ENCODE results near the gene BEGAIN.

The BEGAIN gene

DNA sequence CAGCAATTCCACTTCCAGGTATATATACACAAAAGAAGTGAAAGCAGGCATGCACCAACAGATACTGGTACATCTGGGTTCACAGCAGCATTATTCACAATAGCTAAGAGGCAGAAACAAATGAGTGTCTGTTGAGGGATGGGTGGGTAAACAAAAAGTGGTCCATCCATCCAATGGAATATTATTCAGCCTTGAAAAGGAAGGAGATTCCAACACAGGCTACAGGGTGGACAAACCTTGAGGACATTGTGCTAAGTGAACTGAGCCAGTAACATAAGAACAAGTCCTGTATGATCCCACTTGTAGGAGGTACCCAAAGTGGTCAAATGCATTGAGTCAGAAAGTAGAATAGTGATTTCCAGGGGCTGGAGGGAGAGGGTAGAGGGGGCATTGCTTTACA, 27.6 kb upstream of the BEGAIN start:
- DNase-seq, result no peak

DNA sequence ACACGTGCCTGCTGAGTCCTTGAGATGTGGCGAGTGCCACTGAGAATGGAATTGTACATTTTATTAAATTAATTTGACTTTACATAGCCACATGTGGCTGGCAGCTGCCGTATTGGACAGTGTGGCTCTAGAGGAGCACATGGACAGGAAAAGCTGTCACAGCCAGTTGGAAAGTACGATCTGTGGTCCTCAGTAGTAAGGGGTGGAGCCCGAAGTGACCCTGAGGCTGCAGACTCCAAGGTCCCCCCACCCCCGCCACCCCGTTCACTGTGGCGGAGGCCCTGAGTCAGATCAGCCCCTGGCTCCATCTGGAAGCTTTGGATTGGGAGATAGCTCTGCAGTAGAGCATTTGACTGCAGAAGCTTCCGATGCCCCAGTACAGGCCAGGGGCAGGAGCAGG, 25.8 kb upstream of the BEGAIN start:
- DNase-seq, result no peak

DNA sequence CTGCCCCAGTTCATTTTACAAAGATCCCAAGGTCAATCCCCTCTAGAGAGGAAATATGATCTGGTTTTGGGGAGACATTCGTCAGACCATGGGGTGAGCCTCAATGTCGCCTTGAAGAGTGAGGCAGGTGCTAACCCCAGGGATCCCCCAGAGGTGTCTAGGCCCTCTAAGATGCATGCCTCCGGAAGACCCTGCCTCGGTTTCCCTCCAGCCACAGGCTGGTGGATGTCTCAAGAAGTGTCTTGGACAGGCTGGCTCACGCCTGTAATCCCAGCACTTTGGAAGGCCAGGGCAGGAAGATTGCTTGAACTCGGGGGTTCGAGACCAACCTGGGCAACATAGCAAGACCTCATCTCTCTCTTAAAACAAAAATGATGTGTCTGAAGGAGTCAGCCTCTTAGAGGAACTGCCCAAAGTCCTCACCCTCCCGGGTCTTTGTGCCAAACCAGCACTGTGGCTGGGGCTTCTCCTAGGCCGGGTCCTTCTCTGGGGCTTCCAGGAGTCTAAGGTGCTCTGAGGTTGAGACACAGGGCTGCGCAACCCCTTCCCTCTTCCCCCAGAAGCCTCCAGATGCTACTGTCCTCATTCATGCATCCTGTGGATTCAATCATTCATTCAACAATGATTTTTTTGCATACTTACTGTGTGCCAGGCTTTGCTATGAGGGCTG, 24.7 kb upstream of the BEGAIN start:
- DNase-seq, result no peak

DNA sequence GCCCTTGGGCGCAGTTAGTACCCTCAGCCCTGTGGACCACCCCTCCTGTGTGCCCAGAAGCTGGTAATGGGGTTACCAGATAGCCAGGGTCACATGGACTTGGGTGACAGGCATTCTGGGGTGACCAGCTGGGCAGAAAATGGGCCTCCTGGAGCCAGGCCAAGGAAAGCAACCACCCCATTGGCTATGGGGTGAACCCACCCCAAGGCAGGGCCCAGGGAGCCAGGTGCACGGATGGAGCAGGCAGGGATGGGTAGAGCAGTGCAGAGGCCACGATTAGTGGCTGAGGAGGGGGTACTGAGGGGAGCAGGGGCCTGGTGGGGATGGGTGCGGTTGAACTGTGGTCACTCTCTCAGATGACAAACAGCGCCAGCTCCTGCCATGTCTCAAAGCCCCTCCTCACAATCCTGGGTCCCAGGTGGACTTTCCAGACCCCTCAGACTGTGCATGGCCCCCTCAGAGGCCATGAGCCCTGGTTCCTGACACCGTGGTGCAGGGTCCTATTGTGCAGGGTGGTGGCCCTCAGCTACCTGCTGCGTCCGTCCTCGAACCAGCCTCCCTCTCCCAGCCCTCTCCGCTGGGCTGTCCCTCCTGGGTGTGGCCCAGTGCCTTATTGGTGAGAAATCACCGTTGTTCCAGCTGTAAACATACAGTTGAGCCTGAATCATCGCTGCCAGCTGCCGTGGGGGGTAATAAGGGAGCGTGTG, 23.4 kb upstream of the BEGAIN start:
- no peak for DNase-seq

DNA sequence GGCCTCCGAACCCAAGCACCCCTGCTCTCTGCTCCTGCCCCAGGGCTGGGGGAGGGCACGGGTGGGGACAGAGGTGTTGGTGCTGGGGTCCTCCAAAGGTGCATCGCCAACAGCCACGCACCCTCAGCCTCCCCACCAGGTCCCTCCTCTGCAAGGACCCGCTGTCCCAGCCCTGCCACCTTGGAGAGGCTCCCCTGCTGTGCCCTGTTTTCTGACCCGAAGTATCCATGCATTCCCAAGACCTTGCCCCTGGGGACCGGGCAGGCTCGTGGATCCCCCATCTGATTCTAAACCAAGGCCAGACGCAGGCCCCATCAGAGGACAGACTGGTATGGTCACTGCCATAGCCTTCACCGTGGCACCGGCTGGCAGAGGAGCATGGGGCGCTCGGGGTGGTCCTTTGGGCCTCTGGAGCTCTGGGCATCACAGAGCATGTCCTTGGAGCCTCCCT, 22.7 kb upstream of the BEGAIN start:
- DNase-seq, result no peak

DNA sequence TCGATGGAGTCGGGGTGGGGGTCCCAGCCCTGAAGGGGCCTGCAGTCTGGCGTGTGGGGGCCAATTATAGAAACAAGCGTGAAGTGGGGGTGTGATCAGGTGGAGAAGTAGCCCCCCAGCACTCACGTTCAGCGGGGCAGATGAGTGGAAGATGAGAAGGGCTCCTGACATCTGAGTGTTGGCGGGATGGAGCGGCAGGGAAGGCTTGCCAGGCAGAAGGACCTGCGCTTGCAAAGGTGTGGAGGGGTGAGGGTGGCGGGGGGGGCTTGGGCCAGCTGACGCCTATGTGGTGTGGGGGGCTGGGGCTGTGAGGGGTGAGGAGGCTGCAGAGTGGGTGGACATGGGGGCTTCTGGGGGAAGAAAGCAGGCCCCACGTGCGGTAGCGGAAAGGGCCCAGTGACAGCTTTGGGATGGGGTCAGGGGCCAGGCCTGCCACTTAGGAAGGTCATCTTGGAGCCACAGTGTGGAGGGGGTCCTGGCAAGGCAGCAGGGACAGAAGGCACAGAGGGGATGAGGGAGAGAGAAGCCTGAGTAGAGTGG, 22.2 kb upstream of the BEGAIN start:
- DNase-seq, result no peak

DNA sequence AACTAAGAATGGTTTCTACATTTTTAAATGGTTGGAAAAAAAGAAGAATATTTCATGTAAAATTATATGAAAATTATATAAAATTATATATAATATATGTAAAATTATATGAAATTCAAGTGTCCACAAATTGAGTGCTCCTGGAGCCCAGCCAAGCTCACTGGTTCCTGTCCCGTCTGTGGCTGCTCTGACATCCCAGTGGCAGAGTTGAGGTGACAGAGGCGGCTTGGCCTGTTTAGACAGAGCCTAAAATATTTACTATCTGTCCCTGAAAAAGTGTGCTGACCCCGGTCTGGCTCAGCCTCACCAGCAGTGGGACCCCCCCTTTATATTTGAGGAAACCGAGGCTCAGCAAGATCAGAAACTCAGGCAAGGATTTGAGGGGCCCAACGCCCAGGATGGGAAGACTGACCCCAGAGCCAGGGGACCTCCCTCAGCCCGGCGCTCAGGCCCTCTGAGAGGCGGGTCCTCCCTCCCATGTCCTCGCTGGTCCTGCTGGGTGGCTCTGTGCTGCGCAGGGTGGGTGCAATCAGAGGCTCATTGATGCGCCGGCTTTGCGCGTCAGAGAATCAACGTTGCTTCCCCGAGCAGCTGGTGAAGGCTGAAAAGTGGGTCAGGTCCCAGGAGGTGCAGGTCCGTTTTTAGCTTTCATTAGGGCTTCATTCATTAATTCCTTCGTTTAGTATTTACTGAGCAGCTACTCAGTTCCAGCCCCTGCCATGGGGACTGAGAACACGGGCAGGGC, 21.5 kb upstream of the BEGAIN start:
- no peak for DNase-seq

DNA sequence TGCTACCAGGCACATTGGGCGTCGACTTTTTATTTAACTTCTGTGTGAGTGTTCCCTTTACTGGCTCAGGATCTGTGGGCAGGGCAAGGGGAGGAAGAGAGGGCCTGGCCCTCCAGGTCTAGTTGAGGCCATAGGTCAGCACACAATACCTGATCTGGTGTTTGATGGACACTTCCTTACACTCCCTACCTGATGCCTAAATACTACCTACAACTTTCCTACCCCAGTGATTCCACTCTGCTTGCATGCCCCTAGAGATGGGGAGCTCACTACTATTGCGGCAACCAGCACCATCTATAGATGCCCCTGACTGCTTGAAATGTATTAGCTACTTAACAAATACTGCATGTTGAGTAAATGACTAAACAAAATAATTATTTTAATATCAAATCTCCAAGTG, 20.8 kb upstream of the BEGAIN start:
- no peak for DNase-seq

DNA sequence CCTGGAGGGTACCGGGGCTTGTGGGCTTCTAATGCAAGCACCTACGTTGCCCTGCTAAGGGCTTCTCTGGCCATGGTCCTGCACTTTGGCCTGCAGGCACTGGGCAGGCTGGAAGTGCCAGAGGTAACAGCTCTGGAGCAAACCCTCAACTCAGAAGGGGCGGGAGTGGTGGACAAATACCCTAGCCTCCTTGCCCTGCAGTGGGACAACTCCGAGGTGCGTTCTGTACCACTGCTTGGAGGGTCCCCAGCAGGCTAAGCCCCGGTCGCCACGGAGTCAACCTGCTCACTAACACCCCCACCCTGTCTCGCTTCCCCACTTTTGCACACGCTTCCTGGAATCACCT, 20.4 kb upstream of the BEGAIN start:
- no peak for DNase-seq

DNA sequence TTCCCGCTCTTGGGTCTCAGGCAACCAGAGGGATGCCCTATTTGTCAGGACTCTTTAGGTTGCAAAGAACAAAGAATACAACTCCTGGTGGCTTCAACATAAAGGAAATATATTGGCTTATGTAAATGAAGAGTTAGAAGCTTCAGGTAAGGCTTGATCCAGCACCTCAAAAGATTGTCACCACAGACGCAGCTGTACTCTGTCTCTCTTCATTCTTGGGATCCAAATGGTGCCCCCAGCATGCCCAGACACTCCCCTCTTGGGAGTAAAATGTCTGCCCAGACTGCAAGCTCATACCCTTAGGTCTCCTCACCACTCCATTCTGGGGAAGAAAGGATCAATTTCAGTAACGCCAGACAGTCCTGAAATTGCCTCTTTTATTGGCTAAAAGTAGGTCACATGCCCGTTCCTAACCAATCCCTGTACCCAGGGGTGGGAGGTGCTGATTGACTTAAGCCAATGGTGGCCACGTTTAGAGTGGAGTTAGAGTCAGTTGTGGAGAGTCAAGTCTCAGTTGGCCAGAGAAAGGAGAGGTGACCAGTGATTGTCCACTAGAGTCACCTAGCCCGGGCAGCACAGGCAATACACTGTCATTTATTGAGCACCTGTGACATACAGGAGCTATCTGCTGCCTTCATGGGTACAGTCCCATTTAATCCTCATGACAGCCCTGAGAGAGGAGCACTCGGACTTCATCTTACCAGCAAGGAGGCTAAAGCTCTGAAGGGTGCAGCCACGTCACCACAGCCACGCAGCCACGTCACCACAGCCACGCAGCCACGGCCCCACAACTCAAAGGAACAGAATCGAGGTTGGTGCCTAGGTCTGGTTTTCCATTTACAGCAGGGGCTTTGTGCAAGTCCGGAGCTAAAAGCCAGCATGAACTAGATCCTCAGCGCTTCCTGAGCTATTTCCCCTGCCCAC, 19.7 kb upstream of the BEGAIN start:
- no peak for DNase-seq

DNA sequence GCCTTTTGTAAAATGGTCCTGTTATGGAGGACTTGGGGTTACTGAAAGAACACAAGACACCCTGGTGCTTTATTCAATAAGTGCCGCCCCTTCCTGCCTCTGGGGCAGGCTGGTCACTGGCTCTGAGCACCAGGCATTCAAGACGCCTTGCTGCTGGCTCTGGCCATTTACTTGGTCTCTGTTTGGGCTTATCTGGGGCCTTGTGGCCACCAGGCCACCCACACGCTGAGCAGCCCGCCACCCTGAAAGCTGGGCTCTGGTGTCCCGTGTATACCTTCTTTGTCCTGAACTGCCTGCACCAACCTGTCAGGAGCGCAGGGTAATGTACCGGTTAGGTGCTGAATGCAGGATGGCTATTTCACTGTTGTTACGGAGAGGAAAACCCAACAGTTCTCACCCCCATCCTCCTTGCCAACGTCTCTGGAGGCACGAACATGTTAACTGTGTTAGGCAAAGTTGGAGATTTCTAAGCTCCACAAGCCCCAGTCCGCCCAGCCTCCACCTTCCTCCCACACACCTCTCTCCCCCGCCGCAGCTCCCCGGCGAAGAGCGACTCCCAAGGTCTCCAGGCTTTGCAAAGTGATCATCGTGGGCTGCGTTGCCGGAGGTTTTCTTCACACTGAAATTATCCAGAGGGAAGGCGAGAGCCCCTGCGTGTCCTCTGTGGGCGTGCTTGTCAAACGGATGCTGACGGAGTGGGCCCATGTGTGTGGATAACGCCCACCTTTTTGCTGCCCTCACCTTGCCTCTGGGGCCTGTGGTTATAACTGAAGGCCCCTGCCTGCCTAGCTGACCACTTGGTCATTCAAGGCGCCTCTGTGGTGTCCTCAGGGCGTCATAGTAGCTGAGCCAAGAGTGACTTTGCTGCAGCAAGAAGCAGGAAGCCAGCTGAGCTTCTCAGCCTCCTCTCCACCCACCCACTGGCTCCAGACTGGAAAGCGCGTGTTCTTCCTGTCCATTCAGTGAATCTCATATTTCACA, 18.8 kb upstream of the BEGAIN start:
- no peak for DNase-seq

DNA sequence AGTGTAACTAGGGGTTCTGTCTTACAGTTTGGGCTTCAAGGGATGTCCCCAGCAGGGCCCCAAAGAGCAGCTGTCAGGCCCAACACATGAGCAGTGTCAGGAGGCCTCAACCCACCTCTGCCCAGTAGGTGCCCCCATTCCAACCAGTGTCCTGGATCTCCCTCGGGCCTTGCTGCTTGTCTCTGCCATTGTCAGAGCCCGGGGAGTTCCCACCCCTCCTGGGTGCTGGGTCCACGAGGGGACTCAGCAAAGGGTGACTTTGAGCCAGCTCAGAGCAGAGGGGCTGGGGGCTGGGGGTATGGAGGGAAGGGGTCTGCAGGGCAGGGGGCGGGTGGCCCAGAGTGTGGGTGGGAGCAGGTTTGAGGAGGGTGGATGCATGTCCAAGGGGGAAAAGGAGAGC, 18.0 kb upstream of the BEGAIN start:
- no peak for DNase-seq

DNA sequence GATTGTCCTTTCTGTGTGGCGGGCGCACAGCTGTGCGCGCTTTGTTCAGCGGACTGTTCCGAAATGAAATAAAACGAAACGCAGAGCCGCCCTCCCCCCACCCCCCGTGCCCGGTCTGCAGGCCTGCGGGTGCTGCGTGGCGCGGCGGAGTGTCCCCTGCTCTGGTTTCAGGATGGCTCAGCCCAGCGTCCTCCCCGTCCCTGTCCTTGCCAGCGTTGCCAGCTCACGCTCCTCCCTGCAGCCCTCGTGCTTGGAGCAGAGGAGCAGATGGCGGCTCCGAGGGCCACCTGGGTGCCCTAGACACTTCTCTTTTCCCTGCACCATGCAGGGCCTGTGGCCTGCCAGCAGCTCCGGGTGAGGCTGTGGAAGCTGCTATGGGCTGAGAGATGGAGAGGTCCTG, 17.5 kb upstream of the BEGAIN start:
- no peak for DNase-seq

DNA sequence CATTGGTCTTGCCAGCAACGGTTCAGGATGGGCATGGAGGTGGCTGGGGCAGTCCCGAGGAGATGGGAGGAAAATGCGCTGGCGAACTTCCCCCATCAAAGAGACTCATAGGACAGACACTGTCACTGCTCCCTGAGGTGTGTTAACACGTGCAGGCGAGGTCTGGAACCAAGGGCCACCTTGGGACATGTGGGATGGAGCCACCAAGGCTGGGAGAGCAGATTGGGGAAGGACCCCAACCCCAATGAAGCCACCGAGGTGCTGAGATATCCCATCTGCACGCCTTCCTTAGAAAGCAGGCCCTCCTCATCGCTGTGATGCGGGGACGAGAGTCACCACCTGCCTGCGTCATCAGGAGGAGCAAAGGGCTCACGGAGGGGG, 16.9 kb upstream of the BEGAIN start:
- no peak for DNase-seq

DNA sequence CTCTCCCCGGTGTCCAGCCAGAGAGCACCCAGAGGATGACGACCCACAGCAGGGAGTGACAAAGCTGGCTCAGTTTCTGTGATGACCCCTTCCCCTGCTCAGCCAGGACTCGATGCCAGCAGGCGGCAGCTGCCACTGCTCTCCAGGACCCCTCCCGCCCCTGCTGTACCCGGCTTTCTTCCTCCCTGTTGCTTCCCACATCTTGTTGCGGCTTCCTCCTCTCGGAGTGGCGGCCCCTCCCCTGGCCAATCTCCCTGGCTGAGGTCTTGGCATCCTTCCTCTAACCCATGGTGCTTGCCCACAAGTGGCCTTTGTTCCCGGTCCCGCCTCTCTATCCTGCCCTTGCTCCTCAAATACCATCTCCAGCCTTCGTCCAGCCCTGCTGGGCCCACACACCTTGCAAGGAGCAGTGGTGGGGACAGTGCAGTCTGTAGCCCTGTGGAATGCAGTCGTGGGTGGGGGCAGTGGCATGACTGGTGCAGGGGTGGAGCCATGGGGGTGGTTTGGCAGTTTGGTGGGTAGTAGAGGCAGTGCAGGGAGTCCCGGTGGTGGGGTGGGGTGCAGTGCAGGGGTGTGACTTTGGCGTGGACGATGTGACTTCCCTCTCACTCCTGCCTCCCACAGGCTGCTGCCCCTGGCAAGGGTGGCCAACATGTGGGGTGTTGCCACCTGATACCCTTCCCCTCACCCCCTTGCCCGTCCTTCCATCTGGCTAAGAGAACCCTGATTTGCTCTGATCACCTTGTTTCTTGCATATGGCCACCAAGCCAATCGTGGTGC, 16.3 kb upstream of the BEGAIN start:
- no peak for DNase-seq

DNA sequence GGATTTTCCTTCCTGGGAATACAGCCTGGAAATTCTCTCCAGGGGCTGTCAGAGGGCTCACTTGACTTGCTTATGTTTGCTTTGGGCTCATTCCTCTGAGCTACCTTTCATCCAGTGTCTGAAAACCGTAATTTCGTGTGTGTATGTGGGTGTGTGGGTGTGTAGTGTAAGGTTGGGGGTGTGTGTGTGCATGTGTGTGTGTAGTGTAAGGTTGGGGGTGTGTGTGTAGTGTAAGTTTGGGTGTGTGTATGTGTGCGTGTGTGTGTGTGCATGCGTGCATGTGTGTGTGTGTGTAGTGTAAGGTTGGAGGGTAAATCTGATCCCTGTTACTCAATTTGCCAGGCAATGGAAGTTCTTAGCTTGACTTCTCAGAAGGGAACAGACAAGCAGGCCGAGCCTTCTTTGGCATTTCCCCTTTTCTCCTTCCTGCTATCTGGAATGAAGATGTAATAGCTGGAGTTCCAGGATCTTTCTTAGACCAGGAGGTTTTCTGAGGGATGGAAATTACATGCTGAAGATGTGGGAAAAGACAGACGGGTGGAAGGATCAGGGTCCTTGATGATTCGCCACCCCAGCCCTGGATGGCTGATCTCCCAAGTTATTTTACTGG, 15.5 kb upstream of the BEGAIN start:
- no peak for DNase-seq

DNA sequence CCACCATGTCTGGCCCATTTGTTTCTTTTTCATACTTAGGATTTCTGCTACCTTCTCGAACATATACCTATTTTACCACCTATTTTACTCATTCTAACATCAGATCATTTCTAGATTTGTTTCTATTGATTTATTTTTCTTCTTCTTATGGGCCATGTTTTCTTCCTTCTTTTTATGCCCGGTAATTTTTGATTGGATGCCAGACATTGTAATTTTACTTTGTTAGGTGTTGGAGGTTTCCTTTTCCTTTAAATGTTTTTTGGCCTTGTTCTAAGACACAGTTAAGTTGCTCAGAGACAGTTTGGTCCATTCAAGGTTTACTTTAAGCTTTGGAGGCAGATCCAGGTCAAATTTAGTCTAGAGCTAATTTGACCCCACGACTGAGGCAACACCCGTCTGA, 14.7 kb upstream of the BEGAIN start:
- DNase-seq, result no peak

DNA sequence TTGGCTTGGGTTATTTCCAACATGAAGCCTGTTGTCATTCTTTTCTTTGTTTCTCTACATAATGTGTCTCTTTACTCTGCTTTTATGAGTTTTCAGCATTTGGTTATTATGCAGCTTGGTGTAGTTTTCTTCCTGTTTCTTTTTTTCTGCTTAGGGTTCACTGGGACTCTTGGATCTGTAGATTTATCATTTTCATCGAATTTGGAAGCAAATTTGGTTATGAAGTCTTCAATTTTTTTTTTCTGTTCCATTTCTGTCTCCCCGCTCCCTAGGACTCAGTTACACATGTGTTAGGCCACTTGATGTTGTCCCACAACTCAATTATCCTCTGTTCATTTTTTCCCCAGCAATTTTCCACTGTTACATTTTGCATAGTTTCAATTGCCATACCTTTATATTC, 13.8 kb upstream of the BEGAIN start:
- DNase-seq, result no peak

DNA sequence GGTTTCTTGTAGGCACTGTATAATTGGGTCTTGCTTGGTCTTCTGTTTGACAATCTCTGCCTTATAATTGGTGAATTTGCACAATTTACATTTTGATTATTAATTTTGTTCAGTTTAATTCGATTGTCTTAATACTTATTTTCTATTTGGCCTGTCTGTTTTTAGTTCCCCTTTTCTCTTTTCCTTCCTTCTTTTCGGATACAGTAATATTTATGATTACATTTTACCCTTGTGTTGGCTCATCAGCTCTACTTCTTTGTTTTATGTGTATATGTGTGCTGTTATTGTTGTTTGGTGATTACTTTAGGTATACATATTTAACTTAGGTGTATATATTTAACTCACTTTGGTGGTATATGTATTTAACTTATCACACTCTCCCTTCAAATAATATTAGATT, 12.8 kb upstream of the BEGAIN start:
- no peak for DNase-seq

DNA sequence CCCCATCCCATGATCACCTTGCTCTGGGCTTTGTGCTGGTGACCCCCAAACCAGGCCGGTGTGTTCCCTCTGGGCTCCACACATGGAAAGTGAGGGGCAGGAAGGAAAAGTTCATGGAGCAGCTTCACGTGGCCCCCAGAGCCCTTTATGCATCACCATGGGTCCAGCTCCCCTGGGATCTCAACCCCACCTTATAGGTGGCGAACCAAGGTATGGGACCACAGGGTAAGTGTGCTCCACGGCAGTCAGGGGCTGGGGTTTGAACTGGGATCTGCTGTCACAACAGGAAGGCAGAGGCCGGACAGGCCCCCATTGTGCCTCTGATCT, 7.4 kb upstream of the BEGAIN start:
- no peak for DNase-seq
